ENCODE results near the gene MPV17. TPM values are rescaled to one million over a fixed set of nuclear protein-coding genes. Genes with fewer than 3 reads are reported as not detected.
A peak's percentile ranks its signal among the peaks of the same experiment; 100 is the strongest.

Gene MPV17
- total and polyA plus RNA-seq, 9 of the 15 experiments (the other 6 are each of a cell fraction or from before 2014, with no cell fraction given), result 54.7 to 140 (median 70.2) TPM

DNA sequence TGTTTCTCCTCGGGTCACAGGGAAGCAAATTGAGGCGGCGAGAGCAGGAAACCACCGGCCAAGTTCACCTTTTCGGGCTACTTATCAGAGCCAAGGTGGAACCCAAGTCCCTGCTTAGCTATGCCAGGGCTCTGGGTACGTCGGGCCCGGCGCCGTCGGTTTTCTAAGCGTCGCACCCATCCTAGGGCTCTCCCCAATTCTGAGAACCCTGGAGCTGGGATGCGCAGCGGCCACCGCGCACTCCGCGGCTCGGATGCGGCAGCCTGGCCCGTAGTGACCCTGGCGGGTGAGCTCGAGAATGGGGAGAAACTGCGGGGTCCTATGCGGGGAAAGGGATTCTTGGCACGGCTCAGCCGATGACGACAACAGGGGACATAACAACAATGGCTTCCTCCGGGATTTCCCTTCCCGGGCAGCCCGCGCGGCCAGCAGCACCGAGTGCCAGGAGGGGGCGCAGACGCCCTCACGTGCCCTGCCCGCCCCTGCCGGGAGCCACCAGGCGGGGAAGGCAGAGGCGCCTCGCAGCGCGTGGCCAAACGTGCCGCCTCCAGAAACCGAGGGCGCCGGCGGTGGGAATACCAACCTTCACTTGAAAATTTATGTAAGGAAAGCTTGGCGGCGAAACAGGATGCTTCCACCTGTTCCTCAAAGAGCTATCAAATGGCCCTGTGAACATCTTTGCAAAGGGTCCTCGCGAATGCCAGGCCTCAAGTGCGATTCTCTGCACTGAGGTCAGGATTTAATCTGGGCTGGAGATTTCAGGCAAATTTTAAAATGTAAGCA, 58.0 kb downstream of the MPV17 start:
- H3K79me2 ChIP-seq (ENCODE audit: control insufficient read depth, insufficient read depth, low read length), result no peaks in the 10 kb centered on the region
- H3K36me3 ChIP-seq (ENCODE audit: control insufficient read depth, insufficient read depth, low read length), result no peaks in the 10 kb centered on the region
- no peak overlapping the region; the same call in 1 of the 2 replicates for H2AFZ ChIP-seq (ENCODE audit: low read depth, low read length)
- H3K4me1 ChIP-seq (replicated peaks in 1 of 2; ENCODE audit: control insufficient read depth in 2 of 2, insufficient read depth in 2 of 2, low read length in 2 of 2), result peaks cover 0 to 35% of the 10 kb centered on the region in 2 experiments; a peak in 3 of 5 replicates
- no TSS peak for BruUV-seq (replicated peaks)
- ChIA-PET POLR2A (interaction anchor here (1.2 kb wide), 1 partner anchor 28 kb away, joined by 4 read pairs; no protein-coding TSS in a partner anchor), CTCF (ENCODE audit: low intra/inter-chr PET ratio) (no interaction called here)
- no peak for FAIRE-seq
- WGBS (ENCODE audit: insufficient coverage, low coverage, missing lambda C conversion rate), result 74% methylated on average over 43 of the region's 56 CpGs
- peak; percentile 56 for TF ChIP-seq BHLHE40 (IDR thresholded peaks at IDR 0.05; ENCODE audit: low read length)
- TF ChIP-seq ZNF354B (CRISPR knock-in tag; IDR thresholded peaks at IDR 0.05), result no peak
- no peak for TF ChIP-seq ZBTB17 (CRISPR knock-in tag; IDR thresholded peaks at IDR 0.05)
- TF ChIP-seq WHSC1 (IDR thresholded peaks at IDR 0.05; ENCODE audit: low read length), result no peak
- TF ChIP-seq, protein P1, sequence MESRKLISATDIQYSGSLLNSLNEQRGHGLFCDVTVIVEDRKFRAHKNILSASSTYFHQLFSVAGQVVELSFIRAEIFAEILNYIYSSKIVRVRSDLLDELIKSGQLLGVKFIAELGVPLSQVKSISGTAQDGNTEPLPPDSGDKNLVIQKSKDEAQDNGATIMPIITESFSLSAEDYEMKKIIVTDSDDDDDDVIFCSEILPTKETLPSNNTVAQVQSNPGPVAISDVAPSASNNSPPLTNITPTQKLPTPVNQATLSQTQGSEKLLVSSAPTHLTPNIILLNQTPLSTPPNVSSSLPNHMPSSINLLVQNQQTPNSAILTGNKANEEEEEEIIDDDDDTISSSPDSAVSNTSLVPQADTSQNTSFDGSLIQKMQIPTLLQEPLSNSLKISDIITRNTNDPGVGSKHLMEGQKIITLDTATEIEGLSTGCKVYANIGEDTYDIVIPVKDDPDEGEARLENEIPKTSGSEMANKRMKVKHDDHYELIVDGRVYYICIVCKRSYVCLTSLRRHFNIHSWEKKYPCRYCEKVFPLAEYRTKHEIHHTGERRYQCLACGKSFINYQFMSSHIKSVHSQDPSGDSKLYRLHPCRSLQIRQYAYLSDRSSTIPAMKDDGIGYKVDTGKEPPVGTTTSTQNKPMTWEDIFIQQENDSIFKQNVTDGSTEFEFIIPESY (CRISPR knock-in tag; IDR thresholded peaks at IDR 0.05), result peak; percentile 76; the same call in 1 of the 2 replicates
- H3K9ac ChIP-seq (ENCODE audit: insufficient read depth in 1 of 2, low read depth in 2 of 2, low read length in 2 of 2), result no peak overlapping the region
- DNase-seq (ENCODE audit: extremely low read depth in 1 of 4, low spot score in 3 of 4), result no peak
- H4K20me1 ChIP-seq (replicated peaks; ENCODE audit: control insufficient read depth, insufficient read depth, low read length), result no peaks in the 10 kb centered on the region
- peaks cover 33 to 40% of the 10 kb centered on the region in 2 experiments; a peak in 4 of 5 replicates for H3K27me3 ChIP-seq (ENCODE audit: control insufficient read depth in 2 of 2, insufficient read depth in 2 of 2, low read length in 2 of 2)
- H3K27ac ChIP-seq (ENCODE audit: extremely low read depth, low read depth, low read length), result no peak overlapping the region
- H3K9me1 ChIP-seq (ENCODE audit: control insufficient read depth, insufficient read depth, low read length), result no peaks in the 10 kb centered on the region
- intact Hi-C loops (cut with micrococcal nuclease), result no loop called here
- in situ Hi-C loops (cut with MboI), result no loop called here
- no peak overlapping the region for H3K4me2 ChIP-seq (ENCODE audit: insufficient read depth, low read length)
- no peak for ATAC-seq
- no peak overlapping the region for H3K4me3 ChIP-seq
- H3K9me3 ChIP-seq (replicated peaks; ENCODE audit: control insufficient read depth, insufficient read depth, low read depth, low read length), result no peaks in the 10 kb centered on the region; the same call in 1 of the 2 replicates

Data from K562 (cell line).